CD4-positive, alpha-beta T cell treated with Interleukin-4 for 4 hours (primary cell): ENCODE data around the gene CABLES2.

Experiments used
- DNase-seq: peaks from one replicate; pipeline ENCODE4 v3.0.0-alpha.2; 2020

CABLES2 gene

GRCh38 chr20:62404112-62404665 is 2.9 kb downstream of the CABLES2 start:
- DNase-seq: no peak

- DNase-seq: no peak
These were observed 3.8 kb downstream of the CABLES2 start for GRCh38 chr20:62403331-62403730.

GRCh38 chr20:62402456-62403150 is 4.5 kb downstream of the CABLES2 start:
- no peak for DNase-seq

DNA sequence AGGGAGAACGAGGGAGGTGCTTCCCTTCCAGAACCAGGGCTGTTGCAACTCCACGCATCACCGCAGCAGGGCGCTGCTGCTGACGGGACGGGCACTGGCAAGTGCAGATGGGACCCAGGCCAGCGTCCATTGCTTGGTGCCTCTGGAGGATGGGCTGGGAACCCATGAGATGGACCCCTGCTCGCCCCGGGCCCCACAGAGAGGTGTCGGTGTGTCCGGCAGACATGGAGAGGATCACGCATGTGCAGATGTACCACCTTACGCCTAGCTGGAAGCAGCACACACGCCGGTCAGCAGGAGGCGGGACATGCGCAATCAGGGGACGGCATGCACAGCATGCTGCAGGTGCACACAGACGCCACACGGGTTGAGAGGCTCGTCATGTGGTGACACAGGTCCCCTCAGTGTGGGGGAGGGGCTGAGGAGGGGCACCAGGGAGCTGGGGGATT is 5.7 kb downstream of the CABLES2 start:
- no peak for DNase-seq

DNA sequence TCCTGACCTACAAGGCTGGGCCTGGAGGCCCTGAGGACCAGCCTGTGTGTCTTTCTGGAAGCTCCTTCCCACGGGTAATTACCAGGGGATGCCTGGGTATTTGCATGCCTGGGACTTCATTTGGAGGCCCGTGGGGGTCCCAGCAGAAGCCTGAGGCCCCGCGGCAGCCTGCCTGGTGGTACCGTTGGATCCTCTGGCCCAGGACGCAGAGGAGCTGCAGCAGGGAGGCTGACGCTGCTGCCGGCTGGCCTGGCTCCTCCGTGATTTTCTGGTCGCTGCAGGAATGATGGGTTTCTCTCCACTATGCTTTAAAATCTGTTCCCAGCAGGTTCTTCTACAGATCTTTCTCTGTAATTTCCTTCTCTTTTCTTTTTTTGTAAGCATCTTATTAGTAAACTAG is 6.5 kb downstream of the CABLES2 start:
- DNase-seq: no peak

DNA sequence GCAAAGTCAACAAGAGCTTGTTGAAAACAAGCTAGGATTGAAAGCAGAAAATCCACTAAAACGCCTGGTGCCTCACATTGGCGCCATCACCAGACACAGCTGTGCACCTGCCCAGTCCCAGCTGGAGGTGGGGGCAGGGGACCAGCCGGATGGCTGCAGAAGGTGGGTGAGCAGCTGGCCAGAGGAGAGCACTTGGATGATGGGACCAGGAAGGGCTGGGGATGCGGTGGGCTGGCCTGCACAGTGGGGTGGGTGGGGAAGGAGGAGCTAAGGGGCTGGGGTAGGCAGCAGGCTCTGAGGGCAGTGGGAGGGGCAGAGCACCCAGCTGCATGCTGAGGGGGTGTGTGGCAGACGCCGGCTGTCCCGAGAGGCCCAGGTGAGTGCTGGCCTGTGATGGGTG is 7.1 kb downstream of the CABLES2 start:
- DNase-seq: no peak

DNA sequence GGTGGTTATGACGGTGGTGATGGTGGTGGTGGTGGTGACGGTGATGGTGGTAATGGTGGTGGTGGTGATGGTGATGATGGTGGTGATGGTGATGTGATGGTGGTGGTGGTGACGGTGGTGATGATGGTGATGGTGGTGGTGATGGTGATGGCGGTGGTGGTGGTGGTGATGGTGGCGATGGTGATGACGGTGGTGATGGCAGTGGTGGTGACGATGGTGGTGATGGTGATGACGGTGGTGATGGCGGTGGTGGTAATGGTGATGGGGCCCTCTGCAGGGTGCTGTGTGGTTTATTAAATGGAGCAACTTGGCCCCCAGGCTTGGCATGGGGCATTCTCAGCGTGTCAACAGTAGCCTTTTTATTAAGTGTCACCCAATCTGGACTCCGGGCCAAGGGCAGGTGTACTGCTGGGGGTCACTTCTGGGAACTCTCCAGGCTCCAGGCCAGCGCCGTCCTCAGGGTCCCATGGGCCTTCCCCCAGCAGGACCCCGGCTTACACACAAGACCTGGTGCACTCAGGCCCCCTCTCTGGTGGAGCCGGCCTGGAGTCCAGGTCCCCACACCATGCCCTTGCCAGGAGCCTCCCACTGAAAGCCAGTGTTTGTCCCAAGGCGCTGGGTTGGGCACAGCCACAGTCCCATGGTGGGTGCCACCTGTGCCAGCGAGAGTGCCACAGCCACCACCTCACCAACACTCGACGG is 8.8 kb downstream of the CABLES2 start:
- DNase-seq: no peak

DNA sequence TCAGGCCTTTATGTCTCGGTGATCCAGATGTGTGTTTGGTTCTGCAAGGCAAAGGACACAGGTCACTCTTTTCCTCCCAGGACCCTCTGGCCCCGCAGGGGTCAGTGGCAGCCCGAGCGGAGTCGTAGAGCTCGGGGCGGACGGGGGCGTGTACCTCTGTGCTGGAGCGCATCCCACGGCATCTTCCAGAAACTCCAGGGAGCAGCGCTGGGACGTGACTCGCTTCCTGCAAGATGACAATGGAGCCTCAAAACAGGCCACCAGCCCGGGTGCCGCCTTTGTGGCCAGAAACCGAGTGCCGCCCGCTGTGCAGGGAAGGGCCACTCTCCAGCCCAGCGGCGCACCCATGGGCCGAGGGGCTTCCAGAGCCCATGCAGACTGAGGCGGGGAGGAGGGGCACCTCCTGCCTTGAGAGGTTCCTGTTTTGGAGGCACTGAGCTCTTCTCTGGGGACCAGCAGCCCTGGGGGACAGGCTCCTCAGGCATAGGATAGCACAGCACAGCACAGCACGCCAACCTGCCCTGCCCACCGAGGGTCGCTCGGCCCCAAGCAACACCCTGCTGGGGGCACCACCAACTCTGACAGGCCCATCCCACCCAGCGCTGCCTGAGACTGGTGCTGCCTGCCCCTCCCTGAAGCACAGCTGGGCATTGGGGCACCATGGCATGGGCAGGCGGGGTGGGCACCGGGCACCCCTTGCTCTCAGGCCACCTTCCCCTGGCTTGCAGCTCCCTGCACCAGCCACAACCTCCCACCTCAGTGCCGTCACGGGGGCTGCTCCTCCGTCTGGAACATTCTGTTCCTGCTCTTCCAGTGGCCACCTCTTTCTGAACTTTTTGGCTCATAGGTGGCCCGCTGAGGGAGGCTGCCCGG is 10.5 kb downstream of the CABLES2 start:
- DNase-seq: no peak

DNA sequence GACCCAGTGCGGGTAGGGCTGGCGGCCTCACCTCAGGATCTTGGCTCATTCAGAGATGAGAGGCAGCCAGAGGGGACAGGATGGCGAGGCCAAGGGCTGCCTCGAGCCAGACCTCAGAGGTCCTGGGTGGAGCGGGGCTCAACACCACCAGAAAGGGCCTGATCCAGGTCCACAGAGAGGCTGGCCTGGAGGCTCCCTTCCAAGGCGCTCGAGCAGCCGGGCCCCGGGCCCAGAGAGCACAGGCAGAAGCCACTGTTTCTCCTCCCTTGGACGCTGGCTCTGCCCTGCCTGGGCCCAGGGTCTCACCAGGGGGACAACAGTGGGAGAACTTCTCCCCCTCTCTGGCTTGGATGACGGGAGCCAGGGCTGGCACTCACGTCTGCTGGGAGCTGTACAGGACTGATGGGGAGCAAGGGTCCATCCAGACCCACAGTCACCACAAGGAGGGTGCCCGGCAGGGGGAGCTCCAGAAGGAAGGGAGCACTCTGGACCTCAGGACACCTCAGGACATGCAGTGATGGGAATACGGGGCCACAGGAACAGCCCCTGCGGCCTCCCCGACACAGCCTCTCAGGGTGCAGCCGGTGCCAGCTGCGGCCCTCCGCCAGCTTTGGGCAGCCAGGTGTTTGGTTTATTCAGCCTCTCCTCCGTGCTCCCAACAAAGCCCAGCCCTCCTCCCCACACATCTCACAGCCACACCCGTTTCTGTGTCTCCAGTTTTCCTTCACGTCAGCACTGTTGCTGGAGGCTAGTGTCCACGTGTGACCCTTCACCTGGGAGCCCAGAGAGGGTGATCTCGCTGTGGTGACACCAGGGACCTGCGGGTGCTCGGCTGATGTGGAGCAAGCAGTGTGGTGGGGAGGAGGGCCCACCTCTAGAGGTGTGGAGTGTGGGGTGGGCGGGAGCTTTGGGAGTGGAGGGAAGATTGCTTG is 11.5 kb downstream of the CABLES2 start:
- no peak for DNase-seq

- DNase-seq: no peak
These were observed 12.5 kb downstream of the CABLES2 start for GRCh38 chr20:62394248-62395245.

DNA sequence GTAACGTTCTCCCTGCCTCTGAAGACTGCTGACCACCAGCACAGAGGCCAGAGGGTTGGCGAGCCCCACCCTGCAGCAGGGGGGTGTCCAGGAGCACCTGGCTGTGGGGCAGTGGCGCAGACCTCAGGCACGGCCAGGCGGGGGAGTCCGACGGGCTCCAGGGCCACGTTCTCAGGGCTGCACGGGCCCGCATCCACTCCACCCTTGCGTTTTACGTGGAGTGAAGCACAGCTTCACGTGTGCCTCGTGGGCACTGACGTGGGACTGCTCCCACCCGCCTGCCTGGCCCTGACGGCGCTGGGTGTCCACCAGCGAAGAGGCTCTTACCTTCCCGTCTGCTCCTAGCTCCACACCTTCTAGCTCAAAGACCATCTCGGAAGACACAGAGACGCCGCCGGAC is 13.3 kb downstream of the CABLES2 start:
- DNase-seq: no peak

DNA sequence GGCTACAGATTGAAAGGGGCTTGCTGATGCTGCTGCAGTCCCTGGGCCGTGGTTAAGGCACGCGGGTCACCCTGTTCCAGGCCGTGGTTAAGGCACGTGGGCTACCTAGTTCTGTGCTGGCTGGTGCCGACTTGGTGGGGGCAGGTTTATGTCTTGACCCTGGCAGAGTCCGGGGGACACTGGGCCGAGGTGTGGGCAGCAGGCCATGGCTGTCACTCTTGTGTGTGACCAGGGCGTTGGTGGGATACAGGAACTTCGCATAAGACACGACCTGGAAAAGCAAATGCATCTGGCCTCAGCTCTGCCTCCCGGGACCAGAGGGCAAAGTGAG is 13.8 kb downstream of the CABLES2 start:
- DNase-seq: no peak

GRCh38 chr20:62392621-62393334 is 14.3 kb downstream of the CABLES2 start:
- DNase-seq: no peak

- no peak for DNase-seq
These were observed 15.0 kb downstream of the CABLES2 start for GRCh38 chr20:62392077-62392418.

DNA sequence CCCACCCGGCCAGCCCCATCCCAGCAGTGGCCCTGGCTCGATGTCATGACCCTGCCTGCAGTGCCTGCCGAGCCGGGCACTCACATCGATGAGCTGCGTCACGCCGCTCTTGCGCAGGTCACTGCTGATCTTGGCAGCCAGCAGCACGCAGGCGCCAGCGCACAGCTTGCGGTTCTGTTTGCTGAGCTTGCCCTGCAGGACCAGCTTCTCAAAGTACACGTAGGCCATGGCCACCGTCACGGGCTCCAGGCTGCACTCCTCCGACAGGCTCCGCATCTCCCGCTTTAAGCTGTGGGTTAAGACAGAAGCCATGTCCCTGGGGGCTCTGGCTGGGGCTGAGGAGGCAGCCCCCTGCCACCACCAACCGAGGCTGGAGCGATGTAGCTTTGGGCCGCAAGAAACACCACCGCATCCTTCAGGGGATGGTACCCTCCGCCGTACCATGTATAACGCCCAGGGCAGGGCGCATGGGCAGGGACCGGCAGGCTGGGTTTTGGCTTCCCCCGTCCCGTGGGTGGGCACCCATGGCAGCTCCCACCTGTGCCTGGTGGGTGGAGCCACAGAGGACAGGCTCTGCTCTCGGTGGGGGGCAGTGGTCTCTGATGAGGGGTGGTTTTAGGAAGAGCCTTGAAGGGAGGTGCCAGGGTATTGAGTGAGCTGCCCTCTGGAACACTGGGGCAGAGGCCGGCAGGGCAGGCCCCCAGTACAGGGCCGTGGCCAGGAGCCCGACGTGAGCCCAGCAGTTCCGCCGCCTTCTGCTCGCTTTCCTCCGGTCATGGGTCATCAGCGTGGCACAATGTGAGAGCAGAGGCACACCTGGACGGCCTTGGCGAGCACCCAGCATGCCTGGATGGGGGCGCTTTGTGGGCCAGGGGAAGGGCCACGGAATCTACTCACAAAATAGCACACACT is 15.7 kb downstream of the CABLES2 start:
- DNase-seq: no peak

DNA sequence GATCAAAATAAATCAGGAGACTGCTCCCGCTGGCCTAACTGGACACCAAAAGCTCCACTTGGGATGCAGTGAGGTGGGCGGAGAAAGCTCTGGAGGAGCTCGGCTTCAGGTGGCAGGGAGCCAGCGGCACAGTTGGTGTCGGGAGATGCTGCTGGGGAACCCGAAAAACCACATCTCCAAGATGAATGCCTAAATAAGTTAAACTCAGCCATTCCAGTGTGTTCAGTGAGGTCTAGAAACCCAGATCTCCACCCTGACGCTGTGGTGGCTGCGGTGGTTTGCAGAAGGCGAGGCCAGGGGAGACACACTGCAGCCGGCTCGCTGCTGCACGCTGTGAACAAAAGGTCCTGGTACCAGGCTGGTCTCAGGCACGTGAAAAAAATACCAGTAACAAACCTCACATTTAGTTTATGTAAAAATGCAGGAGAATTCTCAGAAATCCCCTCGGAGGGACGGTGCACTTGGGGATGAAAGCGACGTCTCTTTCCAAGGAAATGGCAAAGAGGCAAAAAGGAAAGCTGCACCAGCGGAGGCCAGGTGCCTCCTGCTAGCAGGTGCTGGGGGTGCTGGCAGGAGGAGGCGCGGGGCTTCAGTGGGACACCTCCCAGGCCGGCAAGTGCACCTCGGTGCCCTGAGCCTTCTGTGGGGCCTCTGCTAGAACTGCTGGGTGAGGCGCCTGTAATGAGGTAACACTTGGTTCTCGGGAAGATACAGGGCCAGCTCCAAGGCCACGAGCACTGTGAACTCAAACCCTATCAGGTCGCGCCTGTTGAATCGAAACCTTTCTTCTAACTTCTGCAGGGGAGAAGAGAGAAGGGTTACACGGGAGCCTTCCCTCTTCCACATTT is 16.5 kb downstream of the CABLES2 start:
- no peak for DNase-seq

GRCh38 chr20:62389601-62390087 is 17.4 kb downstream of the CABLES2 start:
- no peak for DNase-seq
